ENCODE data around the gene CA10. TPM values are rescaled to one million over a fixed set of nuclear protein-coding genes. Genes with fewer than 3 reads are reported as not detected.

The CA10 gene
- total RNA-seq, 1 experiment from 2014 or later, result not detected

- ChIA-PET POLR2A (ENCODE audit: low non-redundant PET) (no interaction called here), CTCF (no interaction called here)
- Histone ChIP-seq H3K4me3 (ENCODE audit: low read depth, low read length, poor library complexity, severe bottlenecking) (no peak overlapping the region), H3K4me1 (ENCODE audit: insufficient read depth, low read length, poor library complexity, severe bottlenecking) (no peaks in the 10 kb centered on the region), H3K36me3 (ENCODE audit: insufficient read depth, low read length, poor library complexity, severe bottlenecking) (no peaks in the 10 kb centered on the region), H3K27ac (ENCODE audit: low read depth, low read length, poor library complexity, severe bottlenecking) (no peak overlapping the region), H3K27me3 (replicated peaks; ENCODE audit: insufficient read depth, low read depth, low read length, poor library complexity) (no peaks in the 10 kb centered on the region), H3K9me3 (ENCODE audit: low read depth, low read length, poor library complexity, severe bottlenecking) (no peaks in the 10 kb centered on the region)
- BruUV-seq (replicated peaks), result no TSS peak
- DNase-seq (ENCODE audit: low spot score), result no peak
- no peak for TF ChIP-seq EZH2 (IDR thresholded peaks at IDR 0.05; ENCODE audit: borderline replicate concordance, low read depth, low read length, poor library complexity, severe bottlenecking)
- no peak for TF ChIP-seq CTCF (conservative IDR thresholded peaks at IDR 0.05; ENCODE audit: low read depth, low read length)
- intact Hi-C loops (cut with micrococcal nuclease; ENCODE audit: unreplicated experiment), result no loop called here
Observed at GRCh38 chr17:52084176-52084575, 74.3 kb downstream of the CA10 start.

DNA sequence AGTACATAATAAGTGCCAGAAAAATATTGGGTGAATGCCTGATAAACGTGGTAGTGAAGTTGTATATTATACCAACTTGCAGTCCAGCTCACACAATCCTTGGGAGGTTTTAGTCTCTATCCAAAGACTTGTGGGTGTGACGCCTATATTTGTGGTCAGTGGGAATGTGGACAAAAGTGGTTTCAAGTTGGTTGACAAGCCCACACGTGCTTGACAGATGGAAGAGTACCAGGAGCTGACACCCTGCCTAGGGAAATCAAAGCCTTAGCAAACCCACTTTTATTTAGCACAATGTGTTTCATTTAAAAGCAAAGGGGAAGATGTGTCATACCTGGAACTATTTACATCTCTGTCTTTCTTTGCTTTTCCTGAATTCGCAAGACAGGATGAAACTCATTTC is 79.0 kb downstream of the CA10 start:
- no peaks in the 10 kb centered on the region for H3K36me3 ChIP-seq (ENCODE audit: insufficient read depth, low read length, poor library complexity, severe bottlenecking)
- CTCF ChIA-PET, result no interaction called here
- intact Hi-C loops (cut with micrococcal nuclease; ENCODE audit: unreplicated experiment), result no loop called here
- BruUV-seq (replicated peaks), result no TSS peak
- no peak for TF ChIP-seq EZH2 (IDR thresholded peaks at IDR 0.05; ENCODE audit: borderline replicate concordance, low read depth, low read length, poor library complexity, severe bottlenecking)
- TF ChIP-seq CTCF (conservative IDR thresholded peaks at IDR 0.05; ENCODE audit: low read depth, low read length), result no peak
- no peaks in the 10 kb centered on the region for H3K4me1 ChIP-seq (ENCODE audit: insufficient read depth, low read length, poor library complexity, severe bottlenecking)
- POLR2A ChIA-PET (ENCODE audit: low non-redundant PET), result no interaction called here
- H3K27ac ChIP-seq (ENCODE audit: low read depth, low read length, poor library complexity, severe bottlenecking), result no peak overlapping the region
- H3K27me3 ChIP-seq (replicated peaks; ENCODE audit: insufficient read depth, low read depth, low read length, poor library complexity), result no peaks in the 10 kb centered on the region
- H3K9me3 ChIP-seq (ENCODE audit: low read depth, low read length, poor library complexity, severe bottlenecking), result no peaks in the 10 kb centered on the region
- no peak overlapping the region for H3K4me3 ChIP-seq (ENCODE audit: low read depth, low read length, poor library complexity, severe bottlenecking)
- DNase-seq (ENCODE audit: low spot score), result no peak

GRCh38 chr17:52071712-52072111 is 86.8 kb downstream of the CA10 start:
- TF ChIP-seq CTCF (conservative IDR thresholded peaks at IDR 0.05; ENCODE audit: low read depth, low read length) (no peak), EZH2 (IDR thresholded peaks at IDR 0.05; ENCODE audit: borderline replicate concordance, low read depth, low read length, poor library complexity, severe bottlenecking) (no peak)
- Histone ChIP-seq H3K4me1 (ENCODE audit: insufficient read depth, low read length, poor library complexity, severe bottlenecking) (no peaks in the 10 kb centered on the region), H3K9me3 (ENCODE audit: low read depth, low read length, poor library complexity, severe bottlenecking) (no peaks in the 10 kb centered on the region), H3K27me3 (replicated peaks; ENCODE audit: insufficient read depth, low read depth, low read length, poor library complexity) (no peaks in the 10 kb centered on the region), H3K36me3 (ENCODE audit: insufficient read depth, low read length, poor library complexity, severe bottlenecking) (no peaks in the 10 kb centered on the region), H3K4me3 (ENCODE audit: low read depth, low read length, poor library complexity, severe bottlenecking) (no peak overlapping the region), H3K27ac (ENCODE audit: low read depth, low read length, poor library complexity, severe bottlenecking) (no peak overlapping the region)
- POLR2A ChIA-PET (ENCODE audit: low non-redundant PET), result no interaction called here
- intact Hi-C loops (cut with micrococcal nuclease; ENCODE audit: unreplicated experiment), result no loop called here
- BruUV-seq (replicated peaks), result no TSS peak
- CTCF ChIA-PET, result no interaction called here
- DNase-seq (ENCODE audit: low spot score), result no peak

Data from A673 (cell line).